A204.1 (cell line): ENCODE measurements around the gene GIMAP1.
"Not testable (repeated sequence)": the region's sequence is repeated elsewhere in the genome, so short reads cannot be mapped to it uniquely, and the experiment has no call there.

ENCODE experiments used
- FAIRE-seq: peaks from 2 replicates; lab custom pipeline; 2012; peaks lifted over from hg19 to GRCh38; lab: Jason Lieb, UNC

The GIMAP1 gene

GRCh38 chr7:150716368-150716767, at the start of gene GIMAP1:
GIMAP1 (plus strand) TSS chr7:150716613; CDS start chr7:150719048, 2,435 bp downstream.
- FAIRE-seq: no peak

DNA sequence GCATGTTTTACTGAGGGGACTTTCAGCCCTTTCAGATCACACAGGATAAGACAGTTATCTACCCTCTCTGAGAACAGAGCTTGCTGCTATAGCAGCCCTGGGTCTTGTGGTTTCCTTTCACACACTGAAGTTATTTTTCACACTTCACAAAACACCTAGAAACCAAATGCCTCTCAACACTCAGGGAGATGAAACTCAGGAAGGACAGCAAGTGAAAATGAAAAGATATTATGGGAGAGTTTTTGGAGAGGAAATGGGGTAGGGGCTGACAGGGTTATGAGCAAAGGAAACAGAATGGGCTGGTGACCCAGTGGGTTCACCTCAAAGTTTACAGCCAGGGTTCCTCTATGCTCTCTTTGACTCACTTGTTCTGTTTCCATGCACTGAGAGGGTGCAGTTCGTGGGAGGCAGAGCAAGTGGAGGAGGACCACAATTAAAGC, 47.9 kb upstream of the GIMAP1 start:
- FAIRE-seq: no peak

GRCh38 chr7:150668977-150669376, 47.4 kb upstream of the GIMAP1 start:
- FAIRE-seq: no peak

DNA sequence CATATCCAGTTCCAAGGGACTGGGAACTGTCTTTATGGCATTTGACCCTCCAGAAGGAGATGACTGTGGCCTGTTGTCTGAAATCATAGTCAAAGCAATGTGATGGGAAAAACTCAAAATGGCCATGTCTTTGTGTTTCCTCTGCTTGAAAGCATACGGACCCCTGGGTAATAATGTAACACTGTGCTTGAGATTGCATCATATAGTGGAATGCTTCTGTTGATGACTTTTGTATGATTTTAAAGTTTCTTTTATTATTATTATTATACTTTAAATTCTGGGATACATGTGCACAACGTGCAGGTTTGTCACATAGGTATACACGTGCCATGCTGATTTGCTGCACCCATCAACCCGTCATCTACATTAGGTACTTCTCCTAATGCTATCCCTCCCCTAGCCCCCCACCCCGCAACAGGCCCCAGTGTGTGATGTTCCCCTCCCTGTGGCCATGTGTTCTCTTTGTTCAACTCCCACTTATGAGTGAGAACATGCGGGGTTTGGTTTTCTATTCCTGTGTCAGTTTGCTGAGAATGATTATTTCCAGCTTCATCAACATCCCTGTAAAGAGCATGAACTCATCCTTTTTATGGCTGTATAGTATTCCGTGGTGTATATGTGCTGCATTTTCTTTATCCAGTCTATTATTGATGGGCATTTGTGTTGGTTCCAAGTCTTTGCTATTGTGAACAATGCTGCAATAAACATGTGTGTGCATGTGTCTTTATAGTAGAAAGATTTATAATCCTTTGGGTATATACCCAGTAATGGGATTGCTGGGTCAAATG, 44.4 kb upstream of the GIMAP1 start:
- FAIRE-seq: not testable (repeated sequence)

DNA sequence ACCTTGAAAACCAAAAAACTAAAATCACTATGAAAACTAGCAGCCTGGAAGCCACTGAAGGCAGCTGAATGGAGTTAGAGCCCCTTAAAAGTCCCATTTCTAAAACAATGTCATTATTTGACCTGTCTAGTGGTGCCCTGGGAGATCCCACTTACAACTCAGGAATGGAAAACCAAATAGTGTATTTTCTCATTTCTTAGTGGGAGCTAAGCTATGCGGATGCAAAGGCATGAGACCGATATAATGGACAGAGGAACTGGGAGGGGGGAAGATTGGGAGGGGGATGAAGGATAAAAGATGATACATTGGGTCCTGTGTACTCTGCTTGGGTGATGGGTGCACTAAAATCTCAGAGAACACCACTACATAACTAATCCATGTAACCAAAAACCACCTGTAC, 40.7 kb upstream of the GIMAP1 start:
- no peak for FAIRE-seq

- FAIRE-seq: not testable (repeated sequence)
Observed at GRCh38 chr7:150676276-150676675, 40.1 kb upstream of the GIMAP1 start.

GRCh38 chr7:150676854-150677253, 39.6 kb upstream of the GIMAP1 start:
- FAIRE-seq: not testable (repeated sequence)

DNA sequence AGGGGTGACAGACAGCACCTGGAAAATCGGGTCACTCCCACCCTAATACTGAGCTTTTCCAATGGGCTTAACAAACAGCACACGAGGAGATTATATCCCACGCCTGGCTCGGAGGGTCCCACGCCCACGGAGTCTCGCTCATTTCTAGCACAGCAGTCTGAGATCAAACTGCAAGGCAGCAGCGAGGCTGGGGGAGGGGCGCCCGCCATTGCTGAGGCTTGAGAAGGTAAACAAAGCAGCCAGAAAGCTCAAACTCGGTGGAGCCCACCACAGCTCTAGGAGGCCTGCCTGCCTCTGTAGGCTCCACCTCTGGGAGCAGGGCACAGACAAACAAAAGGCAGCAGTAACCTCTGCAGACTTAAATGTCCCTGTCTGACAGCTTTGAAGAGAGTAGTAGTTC, 37.8 kb upstream of the GIMAP1 start:
- FAIRE-seq: not testable (repeated sequence)

- not testable (repeated sequence) for FAIRE-seq
Observed at GRCh38 chr7:150680364-150680763, 36.0 kb upstream of the GIMAP1 start.

- no peak for FAIRE-seq
Observed at GRCh38 chr7:150685219-150686029, 31.0 kb upstream of the GIMAP1 start, which contains the start of gene GIMAP2. GIMAP2 (plus strand) TSS chr7:150685706; CDS start chr7:150687060, 1,354 bp downstream.

- FAIRE-seq: no peak
Observed at GRCh38 chr7:150686030-150686631, 30.3 kb upstream of the GIMAP1 start.

- no peak for FAIRE-seq
Observed at GRCh38 chr7:150688630-150689029, 27.8 kb upstream of the GIMAP1 start.

DNA sequence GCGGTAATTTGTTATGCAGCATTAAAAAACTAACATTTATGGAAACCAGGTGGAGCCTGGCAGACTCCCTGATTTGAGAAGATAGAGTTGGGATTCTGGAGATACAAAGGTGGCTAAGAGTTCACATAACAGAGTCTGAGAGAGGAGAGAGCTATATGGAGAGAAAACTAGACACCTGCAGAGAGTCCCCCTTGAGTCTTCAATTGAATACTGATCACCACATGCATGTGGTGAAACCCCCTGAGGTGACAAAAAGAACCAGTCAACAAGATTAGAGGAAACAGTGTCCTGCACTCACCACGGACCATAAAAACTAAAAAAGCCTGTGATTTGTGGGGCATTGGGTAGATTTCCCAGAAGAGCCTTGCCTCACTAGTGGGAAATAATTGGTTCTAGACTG, 20.8 kb upstream of the GIMAP1 start:
- no peak for FAIRE-seq

DNA sequence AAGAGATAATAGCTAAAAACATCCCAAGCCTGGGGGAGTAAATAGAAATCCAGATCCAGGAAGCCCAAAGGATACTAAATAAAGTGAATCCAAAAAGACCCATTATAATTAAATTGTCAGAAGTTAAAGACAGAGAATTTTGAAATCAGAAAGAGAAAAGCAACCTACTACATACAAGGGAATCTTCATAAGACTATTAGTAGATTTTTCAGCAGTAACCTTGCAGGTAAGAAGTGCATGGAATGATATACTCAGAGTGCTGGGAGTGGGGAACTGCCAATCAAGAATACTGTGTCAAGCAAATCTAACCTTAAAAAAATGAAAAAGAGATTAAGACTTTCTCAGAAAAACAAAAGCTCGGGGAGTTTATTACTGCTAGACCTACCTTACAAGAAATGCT, 13.2 kb upstream of the GIMAP1 start:
- FAIRE-seq: no peak

GRCh38 chr7:150715293-150715692, 1.1 kb upstream of the GIMAP1 start:
- no peak for FAIRE-seq

DNA sequence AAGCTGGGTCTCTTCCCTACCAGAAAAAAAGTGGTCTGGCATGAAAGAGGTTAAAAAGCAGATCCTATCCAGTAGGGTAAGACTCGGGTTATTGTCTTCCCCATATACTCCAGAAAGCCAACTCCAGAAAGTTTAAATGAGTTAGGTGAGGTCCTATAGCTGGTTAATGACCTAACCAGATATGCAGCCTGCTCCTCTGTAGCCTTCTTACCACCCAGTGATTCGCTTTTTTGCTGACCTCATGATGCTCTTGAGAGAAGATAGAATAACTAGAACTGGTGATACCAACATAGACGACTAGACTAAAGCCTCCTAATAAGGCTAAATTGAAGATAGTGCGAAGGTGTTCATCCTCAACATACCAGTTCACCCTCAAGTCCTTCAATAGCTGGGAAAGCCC, 675 bp upstream of the GIMAP1 start:
- FAIRE-seq: no peak

DNA sequence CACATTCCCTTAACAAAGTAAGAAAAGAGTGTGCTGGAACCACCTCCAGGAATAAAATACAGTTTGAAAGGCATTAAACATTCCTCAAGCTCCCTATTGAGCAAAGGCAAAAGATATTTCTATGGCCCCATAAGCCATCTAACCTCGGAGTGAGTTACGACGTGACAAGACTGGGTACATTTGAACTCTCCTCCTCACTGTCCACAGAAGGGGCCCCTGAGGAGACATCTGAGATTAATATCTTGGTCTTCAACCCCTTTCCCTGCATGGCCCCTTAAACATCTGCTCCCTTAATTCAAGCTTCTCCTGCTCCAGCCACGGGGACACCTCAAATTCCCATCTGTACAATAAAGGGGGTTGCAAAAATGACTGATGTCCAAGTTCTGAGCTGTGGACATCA, 526 bp downstream of the GIMAP1 start:
- FAIRE-seq: no peak

DNA sequence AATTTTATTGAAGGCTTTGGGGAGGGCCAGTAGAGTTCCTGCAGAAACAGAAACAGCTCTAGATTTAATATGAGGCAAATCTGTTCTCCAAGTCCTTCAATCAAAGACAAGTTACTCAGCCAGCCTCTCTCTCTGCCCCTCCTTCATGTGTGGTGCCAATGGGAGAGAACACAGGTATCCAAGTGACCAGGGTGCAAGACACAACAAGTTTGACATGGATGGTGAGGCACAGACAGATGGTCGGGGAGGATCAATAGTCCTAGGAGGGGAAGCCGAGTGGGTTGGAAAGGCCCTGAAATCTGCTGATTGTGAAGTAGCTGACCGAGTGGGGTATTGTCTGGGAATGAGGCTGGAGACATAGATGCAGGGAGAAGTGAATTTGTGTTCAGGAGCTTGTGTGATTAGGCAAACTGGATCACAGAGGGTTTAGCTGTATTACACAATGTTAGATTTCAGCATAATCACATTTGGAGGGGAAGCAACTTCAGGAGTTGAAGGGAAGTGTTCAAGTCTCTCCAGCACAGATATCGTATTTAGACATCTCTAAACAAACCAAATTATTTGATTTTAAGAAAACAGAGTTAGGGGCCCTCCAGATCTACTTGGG, 1.5 kb downstream of the GIMAP1 start:
- FAIRE-seq: no peak

- FAIRE-seq: no peak
Observed at GRCh38 chr7:150719436-150719835, 3.0 kb downstream of the GIMAP1 start.

GRCh38 chr7:150719960-150720891, 3.8 kb downstream of the GIMAP1 start:
- FAIRE-seq: no peak

- FAIRE-seq: no peak
Observed at GRCh38 chr7:150721970-150722373, 5.6 kb downstream of the GIMAP1 start.
